Cortex of kidney (tissue), 1 donor: Measurements from ENCODE around the gene ATP8B3.
"Not testable (repeated sequence)": the region's sequence is repeated elsewhere in the genome, so short reads cannot be mapped to it uniquely, and the experiment has no call there.

ENCODE experiments used
- DNase-seq: peaks from one replicate; lab custom pipeline; 2025; lab: John Stamatoyannopoulos, UW

Gene ATP8B3

GRCh38 chr19:1770866-1771576 lies 41.1 kb downstream of the ATP8B3 start:
- DNase-seq: no peak

GRCh38 chr19:1769645-1769985 lies 42.5 kb downstream of the ATP8B3 start:
- no peak for DNase-seq

- no peak for DNase-seq
Measured at GRCh38 chr19:1768918-1769644, 43.0 kb downstream of the ATP8B3 start.

GRCh38 chr19:1768248-1768647 lies 43.8 kb downstream of the ATP8B3 start:
- DNase-seq: no peak

GRCh38 chr19:1767464-1767933 lies 44.6 kb downstream of the ATP8B3 start:
- DNase-seq: no peak

GRCh38 chr19:1766800-1767352 lies 45.2 kb downstream of the ATP8B3 start:
- DNase-seq: no peak

- no peak for DNase-seq
Measured at GRCh38 chr19:1765904-1766799, 45.9 kb downstream of the ATP8B3 start.

GRCh38 chr19:1765232-1765903 lies 46.7 kb downstream of the ATP8B3 start:
- DNase-seq: no peak

- DNase-seq: no peak
Measured at GRCh38 chr19:1764729-1765128, 47.3 kb downstream of the ATP8B3 start.

- no peak for DNase-seq
Measured at GRCh38 chr19:1763648-1764639, 48.1 kb downstream of the ATP8B3 start.

- no peak for DNase-seq
Measured at GRCh38 chr19:1762243-1763117, 49.6 kb downstream of the ATP8B3 start.

GRCh38 chr19:1761528-1762242 lies 50.4 kb downstream of the ATP8B3 start:
- no peak for DNase-seq

- DNase-seq: not testable (repeated sequence)
Measured at GRCh38 chr19:1760786-1761527, 51.1 kb downstream of the ATP8B3 start.

GRCh38 chr19:1760020-1760419 lies 52.1 kb downstream of the ATP8B3 start:
- no peak for DNase-seq

GRCh38 chr19:1758959-1759903 lies 52.8 kb downstream of the ATP8B3 start:
- DNase-seq: no peak

- DNase-seq: no peak
Measured at GRCh38 chr19:1758231-1758577, 53.9 kb downstream of the ATP8B3 start.
